Effector CD8-positive, alpha-beta T cell (primary cell): ENCODE measurements around the gene GAST.

ENCODE experiments used
- DNase-seq: peaks from one replicate; lab custom pipeline; 2025; lab: John Stamatoyannopoulos, UW

Gene GAST

DNA sequence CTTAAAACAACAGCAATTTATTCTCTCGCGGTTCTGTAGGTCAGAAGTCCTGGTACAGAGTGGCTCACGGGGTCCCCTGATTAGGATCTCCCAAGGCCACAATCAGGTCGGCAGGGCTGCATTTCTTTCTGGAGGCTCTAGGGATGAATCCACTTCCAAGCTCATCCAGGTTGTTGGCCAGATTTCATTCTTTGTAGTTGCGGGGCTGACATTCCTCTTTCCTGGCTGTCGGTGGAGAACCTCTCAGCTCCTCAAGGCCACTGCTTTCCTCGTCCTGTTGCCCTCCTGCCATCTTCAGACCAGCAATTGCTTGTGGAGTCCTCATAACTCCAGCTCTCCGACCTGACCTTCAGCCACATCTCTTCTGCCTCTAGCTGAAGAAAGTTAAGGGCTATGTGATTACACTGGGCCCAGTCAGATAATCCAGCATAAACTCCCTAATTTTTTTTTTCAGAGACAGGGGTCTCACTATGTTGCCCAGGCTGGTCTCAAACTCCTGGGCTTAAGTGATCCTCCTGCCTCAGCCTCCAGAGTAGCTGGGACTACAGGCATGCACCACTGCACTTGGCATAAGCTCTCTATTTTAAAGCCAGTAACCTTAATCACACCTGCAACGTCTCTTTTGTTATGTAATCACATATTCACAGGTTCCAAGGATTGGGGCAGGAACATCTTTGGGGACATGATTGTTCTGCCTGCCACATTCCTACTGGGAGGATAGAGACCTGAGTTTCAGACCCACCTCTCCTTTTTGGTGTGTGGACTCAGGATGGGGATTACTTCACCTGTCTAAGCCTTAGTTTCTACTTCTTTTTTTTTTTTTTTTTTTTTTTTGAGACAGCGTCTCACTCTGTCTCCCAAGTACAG lies 4.1 kb upstream of the GAST start:
- no peak for DNase-seq

DNA sequence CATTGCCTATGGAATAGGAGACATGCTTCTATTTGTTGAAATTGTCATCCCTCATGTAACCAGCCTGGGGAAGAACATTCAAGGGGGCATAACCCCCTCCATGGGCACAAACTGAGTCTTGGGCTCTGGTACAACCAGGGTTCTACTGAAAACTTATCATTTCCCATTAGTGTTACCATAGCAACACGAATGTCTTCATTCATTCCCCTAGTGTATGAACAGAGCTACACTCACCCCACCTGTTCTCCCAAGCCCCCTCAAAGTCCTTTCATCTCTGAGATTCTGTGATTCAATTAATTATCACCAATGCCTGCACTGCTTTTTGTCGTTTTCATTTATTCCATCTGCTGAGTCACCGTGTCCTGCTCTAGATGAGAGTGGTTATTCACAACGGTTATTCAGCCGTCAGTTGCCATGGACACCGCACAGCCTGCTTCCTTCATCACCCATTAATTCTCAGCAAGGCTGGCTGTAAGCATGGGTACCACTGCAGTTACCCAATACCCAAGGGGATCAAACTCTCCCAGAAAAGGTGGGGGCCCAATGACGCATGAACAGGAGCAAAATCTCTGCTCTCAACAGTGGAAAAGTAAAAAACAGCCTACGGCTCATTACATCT lies 1.6 kb upstream of the GAST start:
- no peak for DNase-seq

DNA sequence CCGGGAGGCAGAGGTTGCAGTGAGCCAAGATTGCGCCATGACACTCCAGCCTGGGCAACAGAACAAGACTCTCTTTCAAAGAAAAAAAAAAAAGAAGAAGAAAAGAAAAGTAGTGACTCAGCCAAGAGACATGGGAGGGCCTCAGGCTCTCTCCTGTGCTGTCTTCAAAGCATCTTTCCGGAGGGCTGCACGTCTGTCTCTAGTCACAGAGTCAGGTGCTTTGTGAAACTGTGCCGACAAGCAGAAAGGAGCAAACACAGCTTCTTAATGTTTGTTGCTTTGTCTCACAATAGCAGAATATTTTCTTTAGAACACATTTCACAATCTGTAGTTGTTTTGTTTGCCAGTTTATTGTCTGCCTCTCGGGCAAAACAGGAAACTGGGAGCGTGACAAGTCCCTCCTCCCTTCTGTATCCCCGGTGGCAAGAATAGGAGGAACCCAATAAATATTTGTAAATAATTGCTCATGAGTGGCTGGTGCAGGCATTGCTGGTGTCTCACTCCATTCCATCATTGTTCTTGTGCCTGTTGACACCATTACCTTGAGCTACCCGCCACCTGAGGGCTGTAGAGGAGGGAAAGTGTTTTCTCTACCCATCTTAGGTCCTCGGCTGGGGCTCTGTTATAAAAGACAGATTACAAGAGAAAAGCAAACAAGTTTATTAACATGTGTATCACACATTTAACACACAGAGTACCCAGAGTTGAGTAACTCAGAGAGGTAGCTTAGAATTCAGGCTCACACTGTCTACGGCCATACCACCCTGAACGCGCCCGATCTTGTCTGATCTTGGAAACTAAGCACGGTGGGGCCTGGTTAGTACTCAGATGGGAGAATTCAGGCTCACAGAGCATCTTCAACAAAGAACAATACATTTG lies 5.5 kb downstream of the GAST start:
- DNase-seq, result no peak

DNA sequence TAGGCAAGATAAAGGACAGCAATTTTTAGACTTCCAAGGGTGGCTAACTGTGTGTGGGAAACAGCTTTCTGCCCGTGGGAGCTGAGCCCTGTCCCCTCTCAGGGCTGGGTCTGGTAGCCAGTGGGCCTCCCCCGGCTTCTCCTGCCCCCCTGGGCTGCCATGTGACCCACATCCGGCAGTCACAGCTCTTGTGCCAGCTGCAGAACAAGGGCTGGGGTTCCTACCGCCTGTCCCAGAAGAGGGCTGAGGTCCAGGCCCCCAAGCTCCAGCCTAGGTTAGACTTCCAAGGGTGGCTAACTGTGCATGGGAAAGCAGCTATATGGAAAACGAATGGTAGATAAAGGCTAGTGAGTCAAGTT lies 6.1 kb downstream of the GAST start:
- DNase-seq, result no peak

DNA sequence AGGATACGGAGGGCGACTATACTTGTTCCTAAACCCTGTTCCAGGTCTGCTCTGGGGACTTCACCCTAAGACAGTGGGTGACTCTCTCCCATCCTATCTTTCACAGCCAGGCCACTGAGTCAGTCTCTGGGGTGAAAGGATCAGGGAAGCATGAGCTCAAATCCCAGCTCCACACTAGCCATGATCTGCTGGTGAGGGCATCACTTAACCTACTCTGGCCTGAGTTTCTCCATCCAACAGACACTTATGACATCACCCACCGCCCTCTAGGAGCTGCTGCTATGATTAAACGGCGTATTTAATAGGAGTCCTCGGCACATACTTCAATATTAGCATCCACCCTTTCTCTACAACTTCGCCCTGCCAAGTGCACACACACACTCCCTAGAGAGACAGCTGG lies 10.1 kb downstream of the GAST start:
- DNase-seq, result no peak

DNA sequence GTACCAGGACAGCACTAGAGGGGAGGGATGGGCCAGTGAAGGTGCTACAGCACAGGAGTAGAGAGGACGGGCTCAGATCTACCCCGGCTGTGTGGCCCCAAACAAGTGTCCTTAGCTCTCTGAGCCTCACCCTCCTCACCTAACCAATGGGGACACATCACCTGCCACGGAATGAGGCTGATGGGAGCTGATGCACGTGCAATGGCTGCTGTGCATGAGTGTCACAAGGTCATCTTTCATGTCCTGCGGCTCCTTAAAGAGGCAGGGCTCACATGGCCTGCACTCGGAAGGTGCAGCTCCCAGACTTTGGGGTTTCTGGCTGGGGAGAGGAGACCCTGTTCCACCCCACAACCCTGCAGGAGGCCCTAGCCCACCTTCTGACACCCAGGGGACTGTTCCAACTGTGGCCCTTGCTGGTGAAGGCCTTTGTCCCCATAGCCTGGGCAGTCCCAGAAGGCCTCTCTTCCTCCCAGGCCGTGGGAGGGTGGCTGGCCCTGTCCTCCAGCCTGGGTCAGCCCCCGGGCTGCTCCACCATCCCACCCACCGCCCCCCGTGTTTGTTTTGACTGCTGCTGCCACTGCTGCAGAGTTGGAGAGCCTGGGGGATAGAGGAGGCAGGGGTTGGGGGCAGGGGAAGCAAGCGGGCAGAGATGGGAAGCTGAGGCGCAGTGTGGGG lies 11.8 kb downstream of the GAST start:
- no peak for DNase-seq

DNA sequence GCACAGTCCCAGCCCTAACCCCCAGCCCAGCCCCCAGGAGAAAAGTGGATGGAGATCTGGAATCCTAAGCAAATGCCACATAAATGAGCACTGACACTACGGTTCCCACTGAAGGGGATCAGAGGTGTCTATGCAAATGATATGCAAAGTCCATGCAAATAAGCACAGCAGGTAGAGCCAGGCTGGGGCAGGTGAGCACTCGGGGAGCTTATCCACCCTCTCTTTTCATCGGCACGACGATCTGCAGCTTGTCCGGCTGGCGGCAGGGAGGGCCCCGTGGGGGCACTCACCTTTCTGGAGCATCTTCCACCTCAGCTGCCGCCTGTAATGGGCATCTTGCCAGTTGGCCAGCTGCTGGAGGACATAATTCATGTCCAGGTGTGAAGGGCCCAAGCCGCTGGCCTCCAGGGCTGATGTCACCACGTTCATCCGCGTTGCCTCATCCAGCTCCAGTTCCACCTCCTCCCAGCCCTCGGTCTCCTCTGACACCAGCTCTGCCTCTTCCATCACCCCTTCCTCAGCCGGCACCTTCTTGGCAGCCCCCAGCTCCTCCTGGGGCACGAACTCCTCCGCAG lies 12.4 kb downstream of the GAST start:
- DNase-seq, result no peak

DNA sequence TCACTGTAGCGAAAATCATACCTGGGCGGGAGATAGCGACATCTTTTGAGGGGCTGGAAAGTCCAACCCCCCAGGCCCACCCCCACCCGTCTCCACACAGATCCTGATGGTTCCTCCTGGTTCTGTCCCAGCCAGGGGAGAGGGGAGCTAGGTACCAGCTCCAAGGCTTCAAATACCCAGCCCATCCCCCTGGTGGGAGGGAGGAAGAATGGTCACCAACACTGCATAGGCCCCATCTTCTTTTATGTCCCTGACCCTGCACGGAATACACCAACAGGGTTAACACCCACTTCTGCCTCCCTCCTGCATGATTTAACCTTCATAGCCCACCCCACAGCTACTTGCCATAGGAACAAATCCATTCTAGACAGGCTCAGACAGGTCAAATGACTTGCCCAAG lies 13.0 kb downstream of the GAST start:
- no peak for DNase-seq

DNA sequence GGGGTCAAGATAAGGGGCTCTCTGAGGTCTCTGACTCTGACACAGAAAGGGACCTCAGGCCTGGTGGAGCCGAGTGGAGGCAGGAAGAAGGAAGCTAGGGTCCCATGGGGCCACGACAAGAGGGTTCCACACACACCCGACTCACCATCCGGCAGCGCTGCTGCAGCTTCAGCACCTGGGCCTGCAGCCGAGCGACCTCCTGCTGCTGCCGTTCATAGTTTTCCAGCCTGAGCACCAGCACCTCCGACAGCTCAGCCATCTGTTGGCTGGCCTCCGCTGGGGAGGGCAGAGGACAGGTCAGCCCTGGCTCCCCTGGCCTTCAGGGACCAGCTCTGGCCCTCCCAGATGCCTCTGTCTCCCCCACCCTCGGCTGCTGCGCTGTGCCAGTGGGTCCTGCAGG lies 15.9 kb downstream of the GAST start:
- no peak for DNase-seq

DNA sequence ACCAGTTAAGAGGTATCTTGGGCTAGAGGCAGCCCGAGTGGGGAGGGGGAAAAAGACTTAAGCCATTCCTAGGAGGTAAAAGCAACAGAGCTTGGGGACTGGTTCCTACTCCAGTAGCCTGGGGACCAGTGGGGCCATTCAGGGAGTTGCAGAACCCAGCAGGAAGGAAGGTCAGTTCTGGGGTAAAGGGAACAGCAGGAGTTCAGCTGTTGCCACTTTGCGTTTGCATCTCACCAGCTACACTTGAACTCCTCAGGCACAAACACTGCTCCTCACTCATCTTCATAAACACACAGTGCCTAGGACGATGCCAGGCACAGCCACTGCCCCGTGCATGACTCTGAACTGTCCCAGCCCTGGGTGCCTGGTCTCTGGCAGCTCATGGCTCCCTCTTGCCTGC lies 18.3 kb downstream of the GAST start:
- DNase-seq, result no peak

DNA sequence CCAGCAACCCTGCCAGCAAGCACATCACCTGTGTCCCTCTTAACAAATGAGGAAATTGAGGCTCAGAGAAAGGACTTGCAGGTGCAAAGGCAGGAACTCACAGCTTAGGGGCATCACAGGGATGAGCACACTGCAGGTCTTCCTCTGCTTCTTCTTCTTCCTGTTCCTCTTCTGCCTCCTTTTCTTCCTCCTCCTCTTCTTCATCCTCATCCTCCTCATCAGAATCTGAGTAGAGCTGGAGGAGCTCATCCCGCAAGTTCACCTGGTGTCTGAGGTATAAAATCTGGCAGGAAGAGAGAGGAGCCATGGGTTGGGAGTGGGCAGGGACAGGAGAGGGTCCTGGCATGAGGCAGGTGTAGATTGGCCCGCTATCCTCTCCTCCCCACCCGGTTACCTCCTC lies 19.7 kb downstream of the GAST start:
- DNase-seq, result no peak

DNA sequence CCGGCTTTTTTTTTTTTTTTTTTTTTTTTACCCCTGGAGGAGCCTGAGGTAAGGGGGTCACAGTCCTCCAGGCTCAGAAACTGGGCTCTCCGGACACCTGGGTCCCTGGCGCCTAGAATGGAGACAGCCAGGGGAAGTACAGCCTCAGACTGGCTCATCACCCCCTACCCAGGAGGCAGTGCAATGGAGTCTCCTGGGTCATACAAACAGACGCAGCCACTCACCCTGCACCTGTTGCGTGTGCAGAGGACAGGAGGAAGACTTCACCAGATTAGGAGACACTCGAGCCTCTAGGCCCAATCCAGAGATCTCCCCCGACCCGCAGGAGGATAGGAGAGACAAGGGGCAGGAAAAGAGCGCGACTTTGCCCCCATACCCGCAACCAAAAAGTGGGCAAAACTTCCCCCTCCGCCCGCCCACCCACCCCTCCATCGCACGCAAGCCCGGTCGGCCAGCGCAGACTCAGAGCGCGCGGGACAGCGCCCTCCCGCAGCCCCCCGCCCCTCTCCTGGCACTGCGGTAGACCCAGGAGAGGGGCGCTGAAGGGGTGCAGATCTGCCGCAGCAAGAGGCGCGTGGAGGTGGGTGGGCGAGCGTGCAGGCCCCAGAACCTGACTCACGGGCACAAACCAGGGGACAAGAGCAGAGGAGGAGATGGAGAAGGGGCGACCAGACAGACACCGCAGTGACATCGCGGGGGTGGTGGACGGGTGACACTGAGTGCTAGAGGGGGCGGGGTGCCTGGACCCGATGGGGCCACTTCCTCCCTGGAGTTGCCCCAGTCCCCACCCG lies 21.4 kb downstream of the GAST start:
- no peak for DNase-seq

DNA sequence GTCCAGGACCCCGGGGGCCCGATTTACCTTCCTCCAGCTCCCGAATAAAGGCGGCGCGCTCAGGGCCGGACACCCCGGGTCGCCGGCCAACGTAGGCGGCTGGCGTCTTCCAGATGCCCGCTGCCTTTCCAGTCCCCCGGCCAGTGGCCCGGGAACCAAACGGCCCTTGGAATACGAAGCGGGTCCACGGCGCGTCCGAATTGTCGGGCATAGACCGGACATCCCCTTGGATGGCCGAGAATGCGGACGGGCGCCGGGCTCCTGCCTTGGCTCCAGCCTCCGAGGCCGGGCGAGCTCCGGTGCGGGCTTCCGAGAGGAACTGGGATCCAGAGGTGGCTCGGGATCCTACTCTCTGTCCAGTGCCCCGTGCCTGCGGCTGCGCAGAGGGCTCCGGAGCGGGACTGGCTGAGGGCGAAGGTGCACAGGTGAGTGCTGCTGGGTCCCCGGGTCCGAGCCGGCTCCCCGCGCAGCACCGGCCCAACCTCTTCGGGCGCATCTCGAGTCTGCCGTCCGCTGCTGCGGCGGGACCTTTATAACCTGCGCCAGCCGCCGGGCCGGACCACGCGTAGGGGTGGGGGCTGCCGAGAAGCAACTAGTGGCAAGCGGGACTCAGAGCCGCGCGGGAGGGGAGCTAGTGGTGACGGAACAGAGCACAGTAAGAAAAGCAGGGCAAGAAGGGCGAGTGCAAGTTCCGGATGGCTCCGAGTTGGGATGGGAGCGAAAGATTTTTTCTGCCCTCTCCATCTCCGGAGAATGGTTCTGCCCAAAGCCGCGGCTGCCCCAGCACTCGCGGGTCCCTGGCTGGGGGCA lies 22.2 kb downstream of the GAST start, which contains the start of gene HAP1:
Gene HAP1, minus strand, starts transcription at position 505 of the 810 bp plus-strand sequence. Its CDS starts 9 bp downstream, at position 496.
- DNase-seq, result no peak

DNA sequence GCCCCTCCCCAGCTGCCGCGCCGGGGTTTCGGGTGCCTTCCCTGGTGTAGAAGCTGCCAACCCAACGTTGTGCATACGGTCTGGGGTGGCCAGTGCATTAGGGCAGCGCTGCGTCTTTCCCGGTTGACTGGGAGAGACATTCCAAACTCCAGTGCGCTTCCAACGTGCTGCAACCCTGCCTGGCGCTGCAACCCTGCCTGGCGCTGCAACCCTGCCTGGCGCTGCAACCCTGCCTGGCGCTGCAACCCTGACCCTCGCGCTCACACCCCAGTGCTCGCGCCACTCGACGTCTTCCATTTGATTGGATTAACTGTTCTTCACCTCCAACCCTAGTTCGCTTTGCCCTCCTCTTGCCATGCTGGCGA lies 22.8 kb downstream of the GAST start:
- no peak for DNase-seq

DNA sequence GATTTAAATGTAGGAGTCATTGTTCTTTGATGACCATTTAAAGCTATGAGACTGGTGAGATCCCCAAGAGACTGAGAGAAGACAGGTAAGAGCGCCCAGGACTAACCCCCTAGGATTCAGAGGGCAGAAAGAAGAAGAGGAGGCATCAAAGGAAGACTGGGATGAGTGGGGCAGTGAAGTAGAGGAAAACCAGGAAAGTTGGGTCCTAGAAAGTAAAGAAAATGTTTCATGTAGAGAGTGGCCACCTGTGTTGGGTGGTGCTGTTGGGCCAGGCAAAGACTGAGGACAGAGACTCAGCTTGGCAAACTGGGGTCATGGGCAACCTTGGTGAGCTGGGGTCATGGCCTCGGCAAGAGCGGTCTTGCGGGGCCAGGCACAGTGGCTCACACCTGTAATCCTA lies 23.6 kb downstream of the GAST start:
- DNase-seq, result no peak

DNA sequence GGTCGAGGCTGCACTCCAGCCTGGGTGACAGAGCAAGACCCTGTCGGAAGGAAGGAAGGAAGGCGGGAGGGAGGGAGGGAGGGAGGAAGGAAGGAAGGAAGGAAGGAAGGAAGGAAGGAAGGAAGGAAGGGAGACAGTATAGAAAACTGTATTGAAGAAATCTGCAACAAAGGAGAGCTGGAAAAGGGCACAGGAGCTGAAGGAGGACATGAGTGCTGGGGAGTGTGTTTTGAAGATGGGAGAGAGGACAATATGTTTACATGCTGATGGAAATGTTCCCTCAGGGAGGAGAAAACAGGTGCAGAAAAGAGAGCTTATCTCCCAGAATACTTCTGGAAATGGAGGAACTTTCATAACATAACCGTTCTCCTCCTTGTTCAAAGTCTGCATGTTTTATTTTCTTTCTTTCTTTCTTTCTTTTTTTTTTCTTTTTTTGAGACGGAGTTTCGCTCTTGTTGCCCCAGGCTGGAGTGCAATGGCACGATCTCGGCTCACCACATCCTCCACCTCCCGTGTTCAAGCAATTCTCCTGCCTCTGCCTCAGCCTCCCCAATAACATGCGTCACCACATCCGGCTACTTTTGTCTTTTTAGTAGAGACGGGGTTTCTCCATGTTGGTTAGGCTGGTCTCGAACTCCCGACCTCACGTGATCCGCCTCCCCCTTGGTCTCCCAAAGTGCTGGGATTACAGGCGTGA lies 25.0 kb downstream of the GAST start:
- no peak for DNase-seq

DNA sequence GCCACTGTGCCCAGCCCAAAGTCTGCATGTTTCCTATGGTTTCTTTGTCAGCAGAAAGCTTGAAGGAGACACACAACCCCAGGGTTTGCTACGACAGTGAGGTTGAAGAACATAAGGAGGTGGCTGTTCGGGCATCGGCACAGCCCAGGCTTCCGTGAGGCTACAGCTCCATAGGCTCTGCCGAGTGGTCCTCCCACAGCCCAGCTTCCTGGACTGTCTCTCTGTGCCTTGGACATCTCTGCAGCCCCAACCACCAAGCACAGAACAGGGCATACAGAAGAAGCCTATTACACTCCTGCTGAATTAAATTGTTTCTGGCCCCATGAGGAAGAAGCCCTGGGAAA lies 25.5 kb downstream of the GAST start:
- DNase-seq, result no peak

DNA sequence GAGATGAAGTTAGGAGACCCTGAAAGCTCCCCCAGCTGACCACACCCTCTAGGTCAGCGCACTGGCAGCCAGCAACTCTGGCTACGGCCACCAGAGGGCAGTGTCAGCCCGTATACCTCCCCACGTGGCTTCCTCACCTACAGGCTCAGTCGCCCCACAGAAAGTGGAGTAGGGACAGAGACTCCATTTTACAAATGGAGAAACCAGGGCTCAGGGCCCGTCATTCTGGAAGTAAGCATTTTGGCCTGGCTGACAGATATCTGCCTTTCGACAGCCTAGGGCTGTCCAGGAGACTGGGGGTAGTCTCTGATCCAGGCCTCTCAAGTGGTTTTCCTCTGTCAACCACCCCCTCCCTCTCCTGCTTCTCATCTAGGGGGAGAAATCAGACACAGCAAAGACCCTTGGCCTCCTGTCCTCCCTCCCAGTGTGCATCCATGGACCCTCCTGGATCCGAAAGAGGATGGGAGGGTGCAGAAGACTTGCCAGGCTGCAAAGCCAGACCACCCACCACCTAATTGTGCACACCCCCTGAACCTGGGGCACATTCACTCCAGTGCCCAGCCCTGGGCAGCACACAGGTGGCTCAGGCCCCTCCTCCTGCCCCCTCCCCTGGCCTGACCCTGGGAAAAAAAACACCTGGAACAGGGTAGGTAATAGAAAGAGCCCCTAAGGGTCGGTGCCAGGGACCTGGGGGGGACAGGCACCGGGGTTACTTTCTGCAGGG lies 26.1 kb downstream of the GAST start:
- peak; percentile 69 for DNase-seq

DNA sequence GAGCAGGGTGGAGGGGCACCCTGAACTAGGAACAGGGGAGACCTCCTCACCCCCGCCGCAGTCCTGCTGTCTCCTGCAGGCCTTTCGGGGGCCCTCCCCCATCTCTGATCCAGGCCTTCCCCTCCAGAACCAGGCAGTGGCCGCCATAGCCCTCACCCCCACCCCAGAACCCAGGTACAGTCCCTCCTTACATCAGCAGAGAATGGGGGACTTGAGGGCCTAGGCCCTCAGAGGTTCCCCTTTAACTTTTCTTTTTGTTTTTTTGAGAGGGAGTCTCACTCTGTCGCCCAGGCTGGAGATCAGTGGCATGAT lies 26.6 kb downstream of the GAST start:
- no peak for DNase-seq
